ENCODE data around the gene EPG5. TPM values are rescaled to one million over a fixed set of nuclear protein-coding genes. Genes with fewer than 3 reads are reported as not detected.

The EPG5 gene
- total RNA-seq, 1 experiment from 2014 or later = 16.1 TPM

- no peak overlapping the region for H3K4me3 Mint-ChIP-seq
- no peak for DNase-seq
- no peaks in the 10 kb centered on the region for H4K20me1 ChIP-seq (ENCODE audit: control insufficient read depth, insufficient read depth, insufficient read length)
- no peaks in the 10 kb centered on the region for H3K4me1 ChIP-seq (ENCODE audit: insufficient read depth, low read length)
- no peak overlapping the region for H2AK5ac ChIP-seq (ENCODE audit: insufficient read length, low read length)
- no peak overlapping the region for H3K14ac ChIP-seq (ENCODE audit: insufficient read depth, low read length)
- WGBS (ENCODE audit: extremely low coverage, insufficient read length, low lambda C conversion rate) = no CpG with 5 or more reads among the region's 5 CpGs
- no peak overlapping the region for H3T11ph ChIP-seq (ENCODE audit: low read length)
- no peak overlapping the region for H3K4ac ChIP-seq (ENCODE audit: low read depth, low read length)
- H2BK120ac ChIP-seq (ENCODE audit: low read depth, low read length, poor library complexity, severe bottlenecking) = no peak overlapping the region
- no peak overlapping the region for H2BK20ac ChIP-seq (ENCODE audit: low read depth, low read length, poor library complexity, severe bottlenecking)
- no peak overlapping the region for H3K27ac ChIP-seq (ENCODE audit: insufficient read length, low read depth, low read length)
- H3K56ac ChIP-seq (ENCODE audit: insufficient read length, low read depth, low read length) = no peak overlapping the region
- no peak overlapping the region for H3K9ac ChIP-seq (ENCODE audit: extremely low read depth, insufficient read length, low read length)
- no peak overlapping the region for H3K4me2 ChIP-seq (ENCODE audit: insufficient read depth, insufficient read length, low read length)
- no peak overlapping the region for H3K18ac ChIP-seq (ENCODE audit: insufficient read length, low read depth, low read length)
- no peak overlapping the region for H4K91ac ChIP-seq (ENCODE audit: insufficient read length, low read depth, low read length)
- H3K27me3 Mint-ChIP-seq (ENCODE audit: low read depth) = no peaks in the 10 kb centered on the region
- no peaks in the 10 kb centered on the region for H3K23me2 ChIP-seq (ENCODE audit: insufficient read length, low read depth, low read length, poor library complexity, severe bottlenecking)
- H2BK12ac ChIP-seq (ENCODE audit: insufficient read length, low read depth, low read length) = no peak overlapping the region
- no peak overlapping the region for H2BK15ac ChIP-seq (ENCODE audit: low read depth, low read length)
- no peak overlapping the region for H4K5ac ChIP-seq (ENCODE audit: insufficient read length, low read depth, low read length)
- H3K79me2 ChIP-seq (ENCODE audit: insufficient read depth, low read length) = no peaks in the 10 kb centered on the region
- no peaks in the 10 kb centered on the region for H3K9me3 Mint-ChIP-seq
- no peaks in the 10 kb centered on the region for H3K4me1 Mint-ChIP-seq
- no peak overlapping the region for H2BK5ac ChIP-seq (ENCODE audit: insufficient read length, low read length)
- H2AFZ ChIP-seq (ENCODE audit: low read length) = no peak overlapping the region
- no peak overlapping the region for H4K8ac ChIP-seq (replicated peaks; ENCODE audit: insufficient read length, low read depth, low read length)
- no peaks in the 10 kb centered on the region for H3K9me3 ChIP-seq (ENCODE audit: control insufficient read depth, low read depth, low read length)
- peaks cover 3 to 20% (median 10%) of the 10 kb centered on the region in 3 experiments; a peak in 5 of 7 replicates for H3K36me3 Mint-ChIP-seq (ENCODE audit: insufficient read depth in 1 of 3, low read depth in 3 of 3)
- H3K23ac ChIP-seq (ENCODE audit: insufficient read length, low read depth, low read length) = no peak overlapping the region
- no peak for TF ChIP-seq CTCF (conservative IDR thresholded peaks at IDR 0.05)
- no peaks in the 10 kb centered on the region for H3K27me3 ChIP-seq (ENCODE audit: insufficient read depth, low read length)
- no peak overlapping the region for H3K27ac Mint-ChIP-seq
- no peaks in the 10 kb centered on the region for H3K79me1 ChIP-seq (ENCODE audit: insufficient read depth, low read depth, low read length, poor library complexity, severe bottlenecking)
Observed at GRCh38 chr18:45887585-45887984, 79.5 kb downstream of the EPG5 start.
